ENCODE data around the gene ENTPD7.
A peak's percentile ranks its signal among the peaks of the same experiment; 100 is the strongest.

ENTPD7 gene

DNA sequence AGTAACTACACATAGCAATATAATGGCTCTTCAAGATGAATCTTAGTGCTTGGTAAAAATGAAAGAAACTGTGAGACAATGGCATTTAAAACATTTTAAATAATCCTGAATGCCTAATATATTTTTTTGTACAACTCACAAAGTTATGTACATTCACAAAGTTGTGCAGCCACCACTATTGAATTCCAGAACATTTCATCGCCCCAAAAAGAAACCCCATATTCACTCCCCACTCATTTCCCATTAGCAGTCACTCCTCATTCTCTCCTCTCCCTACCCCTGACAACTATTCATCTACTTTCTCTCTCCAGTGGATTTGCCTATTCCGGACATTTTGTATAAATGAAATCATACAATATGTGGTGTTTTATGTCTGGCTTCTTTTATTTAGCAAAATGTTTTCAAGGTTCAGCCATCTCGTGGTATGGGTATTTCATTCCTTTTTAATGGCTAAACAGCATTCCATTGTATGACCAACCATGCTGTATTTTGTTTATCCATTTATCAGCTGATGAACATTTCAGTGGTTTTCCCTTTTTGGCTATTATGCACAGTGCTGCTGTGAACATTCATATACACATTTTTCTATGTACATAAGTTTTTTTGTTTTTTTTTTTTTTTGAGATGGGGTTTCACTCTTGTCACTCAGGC, 34.7 kb downstream of the ENTPD7 start:
- no peak for TF ChIP-seq GATA3 (IDR thresholded peaks at IDR 0.05; ENCODE audit: low read depth, low read length)
- no peak for TF ChIP-seq GATA2 (IDR thresholded peaks at IDR 0.05; ENCODE audit: low read depth, low read length)

GRCh38 chr10:99695761-99696160, 36.5 kb downstream of the ENTPD7 start:
- TF ChIP-seq GATA2 (IDR thresholded peaks at IDR 0.05; ENCODE audit: low read depth, low read length) = no peak
- TF ChIP-seq GATA3 (IDR thresholded peaks at IDR 0.05; ENCODE audit: low read depth, low read length) = no peak

DNA sequence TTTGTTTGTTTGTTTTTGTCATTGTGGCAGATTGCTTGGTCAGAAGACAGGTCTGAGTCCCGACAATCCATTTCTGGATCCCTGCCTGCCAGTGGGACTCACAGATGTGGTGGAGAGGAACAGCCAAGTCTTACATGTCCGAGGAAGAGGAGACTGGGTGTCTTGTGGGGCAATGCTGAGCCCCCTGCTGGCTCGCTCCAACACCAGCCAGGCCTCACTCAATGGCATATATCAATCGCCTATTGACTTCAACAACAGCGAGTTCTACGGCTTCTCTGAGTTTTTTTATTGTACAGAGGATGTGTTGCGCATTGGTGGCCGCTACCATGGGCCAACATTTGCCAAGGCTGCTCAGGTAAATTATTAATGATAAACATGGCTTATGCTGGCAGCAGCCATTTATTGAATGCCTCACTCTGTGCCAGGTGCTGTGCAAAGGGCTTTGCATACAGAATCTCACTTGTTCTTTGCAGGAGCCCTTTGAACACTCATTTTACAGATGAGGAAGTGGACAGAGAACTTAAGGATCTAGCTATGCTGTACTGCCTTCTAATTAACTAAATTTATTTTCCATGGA, 39.3 kb downstream of the ENTPD7 start:
- TF ChIP-seq GATA2 (IDR thresholded peaks at IDR 0.05; ENCODE audit: low read depth, low read length) (no peak), GATA3 (IDR thresholded peaks at IDR 0.05; ENCODE audit: low read depth, low read length) (no peak)

DNA sequence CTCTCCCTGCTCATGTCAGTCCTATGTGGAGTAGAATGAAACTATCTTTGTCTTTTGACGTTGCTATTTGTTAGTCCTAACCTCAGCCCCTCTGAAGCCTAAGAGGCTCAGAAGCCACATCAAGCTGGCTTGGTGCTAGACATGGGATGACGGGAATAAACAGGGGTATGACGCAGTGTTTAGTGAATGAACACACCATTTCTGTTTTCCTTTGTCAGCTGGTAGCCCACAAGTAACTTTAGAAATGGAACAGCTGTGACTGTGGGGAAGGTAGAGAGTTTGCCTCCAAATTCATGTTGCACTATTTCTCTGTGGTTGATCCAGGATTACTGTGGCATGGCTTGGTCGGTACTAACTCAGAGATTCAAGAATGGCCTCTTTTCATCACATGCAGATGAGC, 41.3 kb downstream of the ENTPD7 start:
- no peak for TF ChIP-seq GATA2 (IDR thresholded peaks at IDR 0.05; ENCODE audit: low read depth, low read length)
- no peak for TF ChIP-seq GATA3 (IDR thresholded peaks at IDR 0.05; ENCODE audit: low read depth, low read length)

- TF ChIP-seq GATA2 (IDR thresholded peaks at IDR 0.05; ENCODE audit: low read depth, low read length) = no peak
- no peak for TF ChIP-seq GATA3 (IDR thresholded peaks at IDR 0.05; ENCODE audit: low read depth, low read length)
Measured at GRCh38 chr10:99708428-99709012, 49.2 kb downstream of the ENTPD7 start.

DNA sequence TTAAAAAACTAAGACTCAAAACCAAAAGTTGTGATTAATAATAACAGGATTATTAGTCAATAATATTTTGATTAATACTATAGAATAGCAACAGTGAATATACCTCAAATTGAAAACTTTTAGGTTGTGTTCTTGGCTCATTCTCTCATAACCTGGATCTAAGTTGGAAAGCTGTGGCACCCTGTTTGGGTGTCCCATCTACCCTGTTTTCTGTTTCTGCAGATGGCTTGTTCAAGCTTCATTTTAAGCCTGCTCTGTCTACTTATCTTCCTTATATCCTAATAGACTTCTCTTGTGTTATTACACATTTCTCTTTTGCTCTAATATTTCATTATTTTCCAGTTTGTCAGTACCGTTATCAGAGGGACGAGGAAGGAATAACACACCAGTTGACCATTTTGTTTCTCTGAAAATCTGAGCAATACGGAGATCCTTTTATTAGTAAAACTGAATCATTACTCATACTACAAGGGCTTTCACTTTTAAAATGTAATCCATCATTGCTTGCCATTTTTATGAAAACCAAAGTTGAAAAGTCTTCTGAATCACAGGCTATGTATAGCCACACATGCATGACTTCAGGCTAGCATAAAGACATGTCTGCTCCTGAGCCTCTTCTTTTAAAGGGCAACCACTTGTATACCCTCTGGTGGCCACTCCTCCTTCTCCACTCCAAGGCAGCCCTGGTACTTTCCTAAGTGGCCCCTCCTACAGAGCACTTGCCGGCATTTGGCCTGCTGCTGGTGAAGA, 50.3 kb downstream of the ENTPD7 start:
- TF ChIP-seq GATA3 (IDR thresholded peaks at IDR 0.05; ENCODE audit: low read depth, low read length) = no peak
- no peak for TF ChIP-seq GATA2 (IDR thresholded peaks at IDR 0.05; ENCODE audit: low read depth, low read length)

DNA sequence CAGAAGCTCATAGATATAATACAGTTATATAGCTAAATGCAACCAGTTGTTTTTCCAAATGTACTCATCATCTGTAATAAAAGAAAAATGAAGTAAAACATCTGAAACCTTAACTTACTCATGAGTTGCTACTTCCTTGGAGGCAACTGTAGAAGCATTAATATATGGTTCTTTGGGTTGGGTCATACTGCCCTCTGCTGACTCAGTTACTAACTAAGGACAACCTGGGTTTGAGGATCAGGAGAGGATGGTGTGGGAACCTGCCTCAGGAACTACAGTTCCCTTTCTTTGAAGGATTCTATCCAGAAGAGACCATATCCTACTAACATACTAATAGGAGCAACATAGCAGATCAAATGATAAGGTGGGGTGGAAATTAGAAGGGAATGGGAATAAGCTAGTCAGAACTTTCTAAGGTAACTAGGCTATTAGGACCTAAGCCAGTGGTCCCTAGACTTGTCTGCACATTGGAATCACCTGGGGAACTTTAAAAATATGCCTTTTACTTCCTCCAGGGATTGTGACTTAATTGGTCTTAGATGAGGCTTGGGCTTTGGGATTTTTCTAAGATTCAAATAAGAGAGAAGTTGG, 51.9 kb downstream of the ENTPD7 start:
- TF ChIP-seq GATA3 (IDR thresholded peaks at IDR 0.05; ENCODE audit: low read depth, low read length) (no peak), GATA2 (IDR thresholded peaks at IDR 0.05; ENCODE audit: low read depth, low read length) (no peak)

GRCh38 chr10:99714446-99714845, 55.1 kb downstream of the ENTPD7 start:
- TF ChIP-seq GATA2 (IDR thresholded peaks at IDR 0.05; ENCODE audit: low read depth, low read length) (no peak), GATA3 (IDR thresholded peaks at IDR 0.05; ENCODE audit: low read depth, low read length) (no peak)

- TF ChIP-seq GATA3 (IDR thresholded peaks at IDR 0.05; ENCODE audit: low read depth, low read length) (no peak), GATA2 (IDR thresholded peaks at IDR 0.05; ENCODE audit: low read depth, low read length) (no peak)
Measured at GRCh38 chr10:99720387-99720786, 61.1 kb downstream of the ENTPD7 start.

DNA sequence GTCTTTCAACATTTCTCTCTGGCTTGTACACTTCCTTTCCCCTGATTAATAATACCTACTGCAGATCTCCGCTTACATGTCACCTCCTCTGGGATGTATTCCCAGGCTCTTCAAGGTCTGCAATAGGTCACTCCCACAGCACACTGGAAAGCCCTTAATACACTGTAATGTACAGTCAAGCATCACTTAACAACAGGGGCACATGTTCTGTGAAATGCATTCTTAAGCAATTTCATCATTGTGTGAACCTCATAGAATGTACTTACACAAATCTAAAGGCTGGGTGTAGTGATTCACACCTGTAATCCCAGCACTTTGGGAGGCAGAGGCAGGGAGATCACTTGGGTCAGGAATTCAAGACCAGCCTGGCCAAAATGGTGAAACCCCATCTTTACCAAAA, 70.7 kb downstream of the ENTPD7 start:
- TF ChIP-seq GATA2 (IDR thresholded peaks at IDR 0.05; ENCODE audit: low read depth, low read length) (no peak), GATA3 (IDR thresholded peaks at IDR 0.05; ENCODE audit: low read depth, low read length) (no peak)

DNA sequence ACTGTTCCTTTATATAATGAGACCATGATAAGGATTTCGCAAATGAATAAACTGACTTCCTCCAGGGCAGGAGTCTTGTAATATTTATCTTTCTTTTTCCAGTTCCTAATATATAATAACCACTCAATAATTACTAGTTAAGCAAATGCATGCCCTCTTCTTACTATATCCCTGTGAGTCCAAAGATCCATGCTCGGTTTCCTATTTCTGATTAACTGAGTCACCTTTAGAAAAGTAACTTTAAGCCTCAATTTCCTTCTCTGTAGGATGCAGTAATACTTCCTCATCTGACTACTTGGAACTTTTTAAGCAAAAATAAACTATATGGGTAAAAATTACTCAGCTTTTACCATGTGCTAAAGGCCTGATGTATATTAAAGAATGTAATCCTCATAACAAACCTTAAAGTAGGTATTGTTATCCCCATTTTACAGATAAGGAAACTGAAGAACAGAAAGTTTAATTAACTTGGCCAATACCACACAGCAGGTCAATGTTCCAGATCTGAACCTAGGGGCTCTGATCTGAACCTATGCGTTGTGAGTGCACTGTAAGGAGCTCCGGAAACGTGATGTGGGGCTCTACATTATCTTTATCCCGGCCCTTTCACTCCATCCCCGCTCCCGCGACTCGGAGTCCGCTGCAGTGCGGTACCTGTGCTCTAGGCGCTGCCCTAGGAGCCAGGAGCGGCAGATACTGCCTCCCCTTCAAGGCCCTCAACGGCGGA, 72.2 kb downstream of the ENTPD7 start:
- TF ChIP-seq GATA3 (IDR thresholded peaks at IDR 0.05; ENCODE audit: low read depth, low read length) (no peak), GATA2 (IDR thresholded peaks at IDR 0.05; ENCODE audit: low read depth, low read length) (peak; percentile 19; the same call in 1 of the 2 replicates)

DNA sequence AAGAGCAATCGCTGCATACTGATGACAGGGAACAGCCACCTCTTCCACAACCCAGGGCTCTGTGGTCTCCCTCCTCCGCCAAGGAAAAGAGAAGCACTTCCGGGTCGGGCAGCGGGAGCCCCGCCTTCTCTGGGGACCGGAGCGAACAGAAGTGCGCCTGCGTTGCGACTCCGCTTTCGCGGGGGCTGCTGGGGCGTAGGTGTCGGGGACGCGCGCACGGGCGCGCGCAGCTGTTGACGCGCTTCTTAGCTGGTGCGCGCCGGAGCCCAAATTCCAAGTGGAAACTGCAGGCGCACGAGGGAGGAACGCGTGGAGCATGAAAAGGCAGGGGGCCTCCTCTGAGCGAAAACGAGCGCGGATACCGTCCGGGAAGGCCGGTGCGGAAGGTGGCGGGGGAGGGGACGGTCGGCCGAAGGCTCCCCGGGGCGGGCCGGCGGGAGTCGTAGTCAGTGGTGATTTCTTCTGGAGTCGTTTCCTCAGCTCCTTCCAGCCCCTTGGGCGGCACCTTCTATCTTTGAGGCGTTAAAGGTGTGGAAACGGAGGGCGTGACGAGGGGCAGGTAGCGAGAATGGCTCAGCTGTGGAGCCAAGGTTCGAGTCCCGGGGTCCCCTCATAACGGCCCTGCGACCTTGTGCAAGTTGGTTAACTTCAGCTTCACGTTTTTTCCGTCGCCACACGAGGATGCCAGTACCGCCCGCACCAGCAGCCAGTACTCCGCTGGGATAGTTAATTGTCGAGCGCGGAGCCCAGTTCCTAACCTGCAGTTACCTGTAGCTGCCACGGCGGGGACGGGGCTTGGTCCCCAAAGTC, 72.9 kb downstream of the ENTPD7 start, which contains the start of the genes COX15 and CUTC:
COX15 (minus strand) TSS at position 95 of the 810 bp plus-strand sequence; CDS start at position 17, 78 bp downstream.
CUTC (plus strand) TSS at position 202 of the 810 bp plus-strand sequence; CDS start at position 317, 115 bp downstream.
- no peak for TF ChIP-seq GATA2 (IDR thresholded peaks at IDR 0.05; ENCODE audit: low read depth, low read length)
- no peak for TF ChIP-seq GATA3 (IDR thresholded peaks at IDR 0.05; ENCODE audit: low read depth, low read length)

DNA sequence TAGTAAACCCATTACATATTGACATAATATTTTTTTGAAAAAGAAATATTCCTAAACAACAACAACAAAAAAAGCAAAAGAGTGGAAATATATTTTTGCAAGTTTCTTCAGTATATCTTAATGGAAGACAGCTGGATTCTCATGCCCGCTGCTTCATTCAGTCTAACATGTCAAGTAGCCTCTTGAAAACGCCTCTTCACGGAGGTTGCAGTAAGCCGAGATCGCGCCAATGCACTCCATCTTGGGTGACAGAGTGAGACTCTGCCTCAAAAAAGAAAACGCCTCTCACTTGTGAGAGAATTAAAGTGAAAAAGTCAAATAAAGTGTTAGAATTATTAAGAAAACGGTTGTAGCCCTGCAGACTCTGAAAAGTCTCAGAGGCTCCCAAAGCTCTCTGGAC, 74.1 kb downstream of the ENTPD7 start:
- TF ChIP-seq GATA2 (IDR thresholded peaks at IDR 0.05; ENCODE audit: low read depth, low read length) (no peak), GATA3 (IDR thresholded peaks at IDR 0.05; ENCODE audit: low read depth, low read length) (no peak)
